Measurements from ENCODE around the gene CLDN6.

CLDN6 gene

DNA sequence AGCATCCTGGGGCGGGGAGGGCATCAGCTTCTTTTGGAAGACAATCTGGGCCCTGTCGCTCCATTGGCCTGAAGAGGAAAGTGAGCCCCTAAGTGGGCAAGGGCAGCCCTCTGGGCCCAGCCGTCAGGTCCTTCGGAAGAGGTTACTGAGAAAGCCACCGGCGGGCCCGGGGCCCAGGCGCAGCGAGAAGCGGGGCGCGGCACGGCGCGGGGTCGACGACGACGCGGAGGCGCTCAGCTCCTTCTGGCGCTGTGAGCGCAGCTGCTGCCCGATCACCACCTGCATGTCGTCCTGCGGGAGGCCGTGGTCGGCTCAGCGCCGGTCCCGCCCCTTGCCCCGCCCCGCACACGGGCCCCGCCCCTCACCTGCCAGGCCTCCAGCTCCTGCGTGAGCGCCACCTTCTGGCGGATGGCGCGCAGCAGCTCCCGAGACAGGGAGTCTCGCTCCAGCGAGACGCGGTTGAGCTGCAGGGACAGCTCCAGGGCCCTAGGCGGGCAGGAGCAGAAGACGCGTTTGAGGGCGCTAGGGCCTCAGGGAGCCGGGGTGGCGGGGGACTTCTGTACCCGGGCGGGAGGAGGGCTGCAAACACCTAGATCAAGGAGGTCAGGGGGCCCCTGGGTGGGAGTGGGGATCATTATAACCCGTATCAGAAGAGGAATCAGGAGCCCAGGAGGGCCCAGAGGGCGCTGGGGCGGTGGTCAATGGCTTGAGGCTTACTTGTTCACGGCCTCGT, 10.2 kb upstream of the CLDN6 start:
- no peak for DNase-seq (ENCODE audit: low spot score)

DNA sequence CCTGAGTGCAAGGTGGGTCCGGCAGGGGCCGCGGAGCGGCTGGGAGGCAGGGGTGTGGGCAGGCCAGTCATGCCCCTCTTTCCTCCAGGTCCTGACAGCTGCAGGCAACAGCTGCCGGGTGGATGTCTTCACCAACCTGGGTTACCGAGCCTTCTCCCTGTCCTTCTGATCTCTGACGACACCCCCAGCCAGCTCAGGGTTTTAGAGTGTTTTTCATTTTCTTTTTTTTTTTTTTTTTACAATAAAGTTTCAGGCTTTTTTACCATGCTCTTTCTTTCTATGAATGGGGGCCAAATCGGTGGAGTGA, 9.5 kb upstream of the CLDN6 start:
- no peak for DNase-seq (ENCODE audit: low spot score)

DNA sequence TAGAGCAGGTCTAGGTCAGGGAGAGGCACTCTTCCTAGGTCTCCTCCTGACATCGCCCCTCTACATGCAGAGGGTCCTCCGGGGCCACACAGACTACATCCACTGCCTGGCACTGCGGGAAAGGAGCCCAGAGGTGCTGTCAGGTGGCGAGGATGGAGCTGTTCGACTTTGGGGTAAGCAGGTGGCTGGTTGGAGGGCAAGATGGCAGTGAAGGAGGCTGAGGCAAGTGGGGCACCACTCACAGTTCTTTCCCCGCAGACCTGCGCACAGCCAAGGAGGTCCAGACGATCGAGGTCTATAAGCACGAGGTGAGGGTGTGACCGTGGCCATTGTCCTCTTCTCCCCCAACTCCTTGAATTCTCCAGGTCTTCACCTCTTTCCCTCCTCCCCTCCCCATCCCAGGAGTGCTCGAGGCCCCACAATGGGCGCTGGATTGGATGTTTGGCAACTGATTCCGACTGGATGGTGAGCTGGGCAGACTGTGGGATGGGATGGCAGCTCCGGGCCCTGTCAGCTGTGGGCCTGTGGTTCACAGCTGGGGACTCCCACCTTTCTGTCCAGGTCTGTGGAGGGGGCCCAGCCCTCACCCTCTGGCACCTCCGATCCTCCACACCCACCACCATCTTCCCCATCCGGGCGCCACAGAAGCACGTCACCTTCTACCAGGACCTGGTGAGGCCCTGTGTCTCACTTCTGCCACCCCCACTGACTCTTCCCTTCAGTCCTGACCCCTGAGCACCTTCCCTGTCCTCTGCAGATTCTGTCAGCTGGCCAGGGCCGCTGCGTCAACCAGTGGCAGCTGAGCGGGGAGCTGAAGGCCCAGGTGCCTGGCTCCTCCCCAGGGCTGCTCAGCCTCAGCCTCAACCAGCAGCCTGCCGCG, 8.9 kb upstream of the CLDN6 start:
- DNase-seq (ENCODE audit: low spot score), result no peak

DNA sequence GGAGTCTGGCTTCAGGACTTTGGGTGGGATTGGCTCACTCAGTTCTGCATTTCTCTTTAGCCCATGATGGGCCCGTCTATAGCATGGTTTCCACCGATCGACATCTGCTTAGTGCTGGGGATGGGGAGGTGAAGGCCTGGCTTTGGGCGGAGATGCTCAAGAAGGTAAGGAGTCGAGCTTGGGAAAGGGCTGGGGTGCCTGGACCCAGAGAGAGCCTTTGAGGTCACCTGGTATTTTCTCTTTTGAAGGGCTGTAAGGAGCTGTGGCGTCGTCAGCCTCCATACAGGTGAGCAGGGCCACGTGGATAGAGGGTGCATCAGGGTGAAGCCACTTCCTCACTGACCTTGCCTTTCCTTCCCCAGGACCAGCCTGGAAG, 8.0 kb upstream of the CLDN6 start:
- DNase-seq (ENCODE audit: low spot score), result no peak

DNA sequence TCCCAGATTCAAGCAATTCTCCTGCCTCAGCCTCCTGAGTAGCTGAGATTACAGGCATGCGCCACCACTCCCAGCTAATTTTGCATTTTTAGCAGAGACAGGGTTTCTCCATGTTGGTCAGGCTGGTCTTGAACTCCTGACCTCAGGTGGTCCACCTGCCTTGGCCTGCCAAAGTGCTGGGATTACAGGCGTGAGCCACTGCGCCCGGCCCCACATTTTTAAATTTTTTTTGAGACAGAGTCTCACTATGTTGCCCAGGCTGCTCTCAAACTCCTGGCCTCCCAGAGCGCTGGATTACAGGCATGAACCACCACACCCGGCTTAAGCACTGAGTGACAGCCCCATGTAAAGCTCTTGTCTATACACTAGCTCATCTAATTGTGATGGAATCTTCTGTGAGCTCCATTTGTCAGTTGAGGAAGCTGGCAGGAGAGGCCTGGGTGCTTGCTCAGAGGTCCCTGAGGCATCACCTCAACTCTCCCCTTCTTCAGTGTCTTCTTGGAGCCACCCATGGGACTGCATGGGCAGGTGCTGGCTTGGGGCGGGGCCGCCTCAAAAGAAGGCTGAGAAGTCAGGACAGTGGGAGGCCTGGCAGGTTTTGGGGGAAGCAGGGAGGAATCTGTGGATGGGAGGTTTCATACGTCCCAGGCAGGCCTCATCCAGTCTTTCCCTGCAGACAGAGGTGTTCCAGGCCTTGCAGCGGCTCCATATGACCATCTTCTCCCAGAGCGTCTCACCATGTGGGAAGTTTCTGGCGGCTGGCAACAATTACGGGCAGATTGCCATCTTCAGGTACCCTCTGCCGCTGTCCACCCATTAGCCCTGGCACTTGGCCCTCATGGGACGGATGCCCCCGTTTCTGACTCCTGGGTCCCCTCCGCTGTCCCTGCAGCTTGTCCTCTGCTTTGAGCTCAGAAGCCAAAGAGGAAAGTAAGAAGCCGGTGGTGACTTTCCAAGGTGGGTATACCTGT, 7.3 kb upstream of the CLDN6 start:
- DNase-seq (ENCODE audit: low spot score), result no peak

DNA sequence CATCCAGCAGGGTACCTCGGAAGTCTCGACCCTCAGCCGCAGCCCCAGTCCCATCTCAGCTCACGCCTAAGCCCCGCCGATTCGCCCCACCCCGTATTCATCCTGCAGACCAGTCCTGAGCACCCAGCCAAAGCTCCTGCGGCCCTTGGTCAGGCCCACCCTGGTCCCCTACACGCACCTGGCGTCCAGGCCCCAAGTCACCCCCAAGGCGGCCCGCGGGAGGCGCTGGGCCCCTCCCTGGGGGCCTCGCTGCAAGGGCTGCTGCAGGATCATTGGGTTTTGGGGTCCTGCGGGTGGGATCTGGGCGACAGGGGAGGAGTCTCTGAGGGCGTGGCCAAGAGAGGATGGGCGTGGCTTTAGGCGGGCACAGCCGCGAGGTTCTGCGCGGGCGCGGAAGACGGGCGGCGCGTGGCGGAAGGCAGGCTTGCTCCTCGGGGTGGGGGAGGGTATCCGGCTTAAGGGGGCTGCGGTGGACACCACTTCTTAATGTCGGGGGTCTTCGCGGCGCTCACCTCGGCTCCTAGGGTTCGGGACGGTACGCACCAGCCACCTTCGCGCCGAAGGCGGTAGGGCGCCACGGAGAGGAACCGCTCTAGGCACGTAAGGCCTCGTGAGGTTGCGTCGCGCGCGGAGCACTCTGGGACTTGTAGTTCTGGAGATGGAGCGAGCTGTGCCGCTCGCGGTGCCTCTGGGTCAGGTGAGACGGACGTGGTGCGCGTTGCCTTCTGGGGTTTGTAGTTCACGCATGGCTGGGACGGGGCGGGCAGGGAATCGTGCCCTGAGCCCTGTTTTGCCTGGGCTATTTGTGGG, 5.9 kb upstream of the CLDN6 start, which contains the start of the genes HCFC1R1 and THOC6:
HCFC1R1 (minus strand) TSS at position 274 of the 810 bp plus-strand sequence; CDS start at position 273, 1 bp downstream.
THOC6 (plus strand) TSS at position 367 of the 810 bp plus-strand sequence; CDS start at position 659, 292 bp downstream.
- peak; percentile 91 for DNase-seq (ENCODE audit: low spot score)

DNA sequence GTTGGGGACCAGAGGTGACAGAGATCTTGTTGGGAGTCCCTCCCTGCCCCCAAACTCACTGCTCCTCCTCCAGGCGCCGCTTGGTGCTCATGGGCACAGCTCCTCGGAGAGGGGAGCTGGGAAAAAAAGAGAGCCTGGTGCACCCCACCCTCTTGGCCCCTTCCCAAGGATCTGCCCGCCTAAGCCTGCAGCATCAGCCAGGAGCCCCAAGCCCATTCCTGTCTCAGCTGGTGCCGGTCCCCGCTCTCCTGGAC, 5.4 kb upstream of the CLDN6 start:
- peak; percentile 56 for DNase-seq (ENCODE audit: low spot score)

DNA sequence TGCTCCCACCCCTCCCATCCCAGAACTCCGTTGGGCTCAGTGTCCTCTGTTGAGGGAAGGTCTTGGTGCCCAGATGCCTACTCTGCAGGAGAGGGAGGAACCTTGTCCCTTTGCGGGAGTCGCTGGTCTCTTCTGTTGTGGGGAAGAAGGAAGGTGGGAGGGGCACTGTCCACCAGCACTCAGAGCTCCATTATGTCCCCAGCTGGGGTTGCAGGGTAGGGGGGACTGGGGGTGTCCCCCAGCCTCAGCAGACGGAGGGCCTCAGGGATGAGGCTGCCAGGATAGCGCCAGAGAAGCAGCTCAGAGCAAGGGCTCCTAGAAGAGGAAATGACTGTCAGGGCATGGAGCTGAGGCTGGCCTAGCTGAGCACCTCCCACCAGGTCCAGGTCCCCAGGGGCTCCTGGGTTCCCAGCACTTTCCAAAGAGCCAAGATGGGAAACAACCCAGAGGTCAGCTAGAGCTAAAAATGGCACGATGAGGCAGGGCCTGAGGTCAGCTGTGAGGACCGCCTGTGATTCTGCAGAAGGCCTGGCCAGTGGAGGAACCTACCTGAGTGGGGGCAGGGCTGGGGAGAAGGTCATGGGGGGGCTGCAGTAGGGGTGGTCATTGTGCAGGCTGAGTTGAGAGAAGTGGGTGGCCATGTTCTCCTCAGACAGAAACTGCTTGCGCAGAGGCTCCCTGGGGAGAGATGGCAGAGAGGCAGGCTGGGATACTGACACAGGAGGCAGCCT, 4.9 kb upstream of the CLDN6 start:
- peak; percentile 54 for DNase-seq (ENCODE audit: low spot score)

DNA sequence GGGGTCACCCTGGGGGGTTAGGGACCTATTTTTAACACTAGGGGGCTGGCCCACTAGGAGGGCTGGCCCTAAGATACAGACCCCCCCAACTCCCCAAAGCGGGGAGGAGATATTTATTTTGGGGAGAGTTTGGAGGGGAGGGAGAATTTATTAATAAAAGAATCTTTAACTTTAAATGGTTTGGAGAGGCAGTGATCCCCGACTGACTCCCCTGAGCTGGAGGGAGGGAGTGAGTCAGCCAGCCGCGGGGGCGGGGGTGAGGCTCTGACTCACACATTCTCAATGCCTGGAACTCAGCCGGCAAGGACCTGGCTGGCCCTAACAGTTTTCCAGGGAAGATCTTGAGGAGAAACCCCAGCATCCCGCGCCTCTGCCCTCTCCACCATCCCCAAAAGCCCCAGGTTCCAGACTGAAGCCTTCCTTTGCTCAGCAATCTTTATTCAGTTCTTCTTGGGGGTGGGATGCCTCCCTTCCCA, 4.3 kb upstream of the CLDN6 start:
- DNase-seq (ENCODE audit: low spot score), result peak; percentile 95

DNA sequence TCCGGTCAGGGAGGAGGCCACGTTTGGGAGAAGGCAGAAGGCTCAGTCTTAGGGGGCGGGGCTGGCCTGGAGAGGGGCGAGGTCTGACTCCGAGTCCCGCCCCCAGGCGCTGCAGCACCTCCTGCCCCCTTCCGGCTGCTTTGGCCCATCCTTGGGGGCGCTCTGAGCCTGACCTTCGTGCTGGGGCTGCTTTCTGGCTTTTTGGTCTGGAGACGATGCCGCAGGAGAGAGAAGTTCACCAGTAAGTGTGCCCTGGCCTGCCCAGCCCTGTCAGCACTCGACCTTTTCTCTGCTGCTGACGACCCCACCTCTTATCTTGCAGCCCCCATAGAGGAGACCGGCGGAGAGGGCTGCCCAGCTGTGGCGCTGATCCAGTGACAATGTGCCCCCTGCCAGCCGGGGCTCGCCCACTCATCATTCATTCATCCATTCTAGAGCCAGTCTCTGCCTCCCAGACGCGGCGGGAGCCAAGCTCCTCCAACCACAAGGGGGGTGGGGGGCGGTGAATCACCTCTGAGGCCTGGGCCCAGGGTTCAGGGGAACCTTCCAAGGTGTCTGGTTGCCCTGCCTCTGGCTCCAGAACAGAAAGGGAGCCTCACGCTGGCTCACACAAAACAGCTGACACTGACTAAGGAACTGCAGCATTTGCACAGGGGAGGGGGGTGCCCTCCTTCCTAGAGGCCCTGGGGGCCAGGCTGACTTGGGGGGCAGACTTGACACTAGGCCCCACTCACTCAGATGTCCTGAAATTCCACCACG, 3.6 kb upstream of the CLDN6 start:
- DNase-seq (ENCODE audit: low spot score), result peak; percentile 84

DNA sequence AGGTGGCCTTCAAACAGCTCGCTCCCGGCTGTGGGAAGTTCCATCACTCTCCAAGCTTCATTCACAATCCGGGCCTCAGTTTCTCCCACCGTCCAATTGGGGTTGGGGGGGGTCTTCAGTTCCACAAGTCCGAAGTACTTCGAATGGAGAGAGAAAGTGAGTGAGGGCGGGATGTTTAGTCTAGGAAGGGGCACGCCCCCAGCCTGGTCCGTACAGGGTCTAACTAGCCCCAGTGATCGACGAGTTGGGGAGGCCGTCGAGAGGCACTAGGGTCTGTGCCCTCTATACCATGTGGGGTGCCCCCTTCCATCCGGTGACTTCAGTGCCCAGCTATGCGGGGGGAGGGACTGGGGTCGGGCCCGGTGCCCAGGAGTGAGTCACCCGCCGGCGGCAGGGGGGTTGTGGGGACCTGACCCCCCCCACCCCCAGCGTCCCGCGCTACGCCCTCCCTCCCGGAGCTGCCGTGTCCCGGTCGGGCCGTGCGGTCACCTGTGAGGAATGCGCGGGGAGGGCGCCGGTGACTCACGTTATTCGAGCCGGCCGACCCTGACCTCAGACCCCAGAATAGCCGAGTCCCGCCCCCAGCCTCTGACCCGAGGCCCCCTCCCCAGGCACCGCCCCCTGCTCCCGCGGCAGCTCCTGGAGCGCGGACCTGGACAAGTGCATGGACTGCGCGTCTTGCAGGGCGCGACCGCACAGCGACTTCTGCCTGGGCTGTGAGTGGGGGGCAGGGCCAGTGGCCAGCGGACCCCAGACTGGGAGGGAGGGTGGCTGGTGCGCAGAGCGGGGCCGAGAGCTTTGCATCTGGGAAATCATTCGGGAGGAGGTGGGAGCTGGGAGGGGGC, 2.8 kb upstream of the CLDN6 start:
- peak; percentile 93 for DNase-seq (ENCODE audit: low spot score)

DNA sequence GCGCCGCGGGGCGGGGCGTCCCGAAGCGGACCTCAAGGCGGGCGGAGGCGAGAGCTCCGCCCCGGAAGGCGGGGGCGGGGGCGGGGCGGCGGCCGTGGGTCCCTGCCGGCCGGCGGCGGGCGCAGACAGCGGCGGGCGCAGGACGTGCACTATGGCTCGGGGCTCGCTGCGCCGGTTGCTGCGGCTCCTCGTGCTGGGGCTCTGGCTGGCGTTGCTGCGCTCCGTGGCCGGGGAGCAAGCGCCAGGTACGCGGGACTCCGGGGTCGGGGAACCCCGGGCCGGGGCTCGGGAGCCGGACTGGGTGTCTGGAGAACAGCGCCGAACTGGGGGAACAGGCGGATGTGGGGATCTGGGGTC, 2.2 kb upstream of the CLDN6 start, which contains the start of gene TNFRSF12A:
TNFRSF12A (plus strand) TSS at position 122 of the 357 bp plus-strand sequence; CDS start at position 152, 30 bp downstream.
- DNase-seq (ENCODE audit: low spot score), result peak; percentile 89

DNA sequence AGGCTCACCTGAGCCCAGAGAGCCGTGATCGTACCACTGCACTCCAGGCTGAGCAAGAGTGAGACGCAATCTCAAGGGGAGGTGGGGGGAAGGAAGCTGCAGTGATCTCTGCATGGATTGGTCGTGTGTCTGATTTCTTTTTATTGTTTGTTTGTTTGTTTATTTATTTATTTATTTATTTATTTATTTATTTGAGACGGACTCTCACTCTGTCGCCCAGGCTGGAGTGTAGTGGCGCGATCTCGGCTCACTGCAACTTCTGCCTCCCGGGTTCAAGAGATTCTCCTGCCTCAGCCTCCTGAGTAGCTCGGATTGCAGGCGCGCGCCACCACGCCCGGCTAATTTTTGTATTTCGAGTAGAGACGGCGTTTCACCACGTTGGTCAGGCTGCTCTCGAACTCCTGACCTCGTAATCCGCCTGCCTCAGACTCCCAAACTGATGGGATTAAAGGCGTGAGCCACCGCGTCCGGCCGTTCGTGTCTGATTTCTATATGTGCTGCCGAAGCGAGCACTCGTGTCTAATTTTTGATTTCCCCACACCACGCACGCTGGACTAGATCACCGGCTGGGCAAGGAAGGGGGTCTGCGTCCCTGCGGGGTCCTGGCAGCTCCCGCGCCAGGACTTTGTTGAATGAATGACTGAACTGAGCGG, 1.7 kb upstream of the CLDN6 start:
- no peak for DNase-seq (ENCODE audit: low spot score)

DNA sequence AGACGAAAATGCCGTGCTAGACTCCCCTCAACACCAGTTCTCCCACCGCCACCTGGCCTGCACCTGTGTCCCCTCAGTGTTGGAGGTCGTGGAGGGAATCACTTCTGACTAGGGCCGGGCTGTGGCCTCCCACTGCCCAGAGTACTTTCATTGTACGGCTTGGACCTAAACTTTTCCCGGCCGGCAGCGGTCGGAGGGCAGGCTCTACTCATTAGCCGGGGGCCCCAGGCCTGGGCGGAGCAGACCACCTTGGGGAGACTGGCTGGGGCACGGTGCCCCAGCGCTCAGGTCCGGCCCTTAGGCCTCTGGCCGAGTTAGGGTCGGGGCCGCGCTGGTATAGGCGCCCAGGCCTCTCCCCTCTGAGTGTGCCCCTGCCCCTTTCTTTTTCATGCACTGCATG, 639 bp downstream of the CLDN6 start:
- DNase-seq (ENCODE audit: low spot score), result no peak

DNA sequence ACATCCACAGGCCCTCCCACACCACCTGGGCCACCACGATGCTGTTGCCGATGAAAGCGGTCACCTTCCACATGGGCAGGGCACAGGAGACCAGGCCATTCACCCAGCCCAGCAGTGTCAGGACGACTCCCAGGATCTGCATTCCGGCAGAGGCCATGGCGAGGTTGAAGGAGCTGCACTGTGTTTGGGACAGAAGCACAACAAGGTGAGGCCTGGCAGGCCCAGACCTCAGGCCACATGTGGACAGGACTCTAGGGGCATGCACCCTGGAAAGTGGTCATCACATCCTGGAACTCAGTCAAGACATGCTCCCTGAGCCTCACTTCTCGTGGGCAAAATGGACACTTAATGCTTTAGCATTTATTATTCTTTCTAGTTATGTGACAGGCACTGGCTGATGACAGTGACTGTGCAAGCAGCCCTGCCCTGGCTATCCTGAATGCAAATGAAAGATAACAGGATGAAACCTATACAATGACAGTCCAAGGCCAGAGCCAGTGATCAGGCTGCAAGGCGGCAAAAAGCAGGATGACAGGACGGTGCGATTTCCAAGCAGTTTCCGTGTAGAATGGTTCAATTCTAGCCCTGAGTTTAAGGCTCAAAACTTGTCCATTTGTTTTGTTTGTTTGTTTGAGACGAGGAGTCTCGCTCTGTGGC, 2.0 kb downstream of the CLDN6 start:
- no peak for DNase-seq (ENCODE audit: low spot score)

DNA sequence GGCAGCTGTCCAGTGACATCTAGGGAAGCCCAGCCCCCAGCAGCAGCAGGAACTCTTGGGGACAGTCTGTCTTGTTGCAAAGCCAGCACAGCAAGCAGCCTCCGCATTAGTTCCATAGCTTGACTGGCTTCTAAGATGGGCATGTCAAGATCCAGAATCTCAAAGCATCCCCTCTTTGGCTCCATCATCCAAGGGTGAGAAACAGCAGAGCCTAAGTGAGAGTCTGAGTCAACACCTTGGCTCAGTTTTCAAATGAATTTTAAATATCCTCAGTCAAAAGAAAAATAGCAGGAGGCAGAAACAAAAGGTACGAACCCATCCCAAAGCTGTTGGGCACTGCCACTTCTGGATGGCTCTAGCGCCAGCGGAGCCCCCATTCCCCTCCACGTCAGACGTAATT, 3.0 kb downstream of the CLDN6 start:
- no peak for DNase-seq (ENCODE audit: low spot score)

DNA sequence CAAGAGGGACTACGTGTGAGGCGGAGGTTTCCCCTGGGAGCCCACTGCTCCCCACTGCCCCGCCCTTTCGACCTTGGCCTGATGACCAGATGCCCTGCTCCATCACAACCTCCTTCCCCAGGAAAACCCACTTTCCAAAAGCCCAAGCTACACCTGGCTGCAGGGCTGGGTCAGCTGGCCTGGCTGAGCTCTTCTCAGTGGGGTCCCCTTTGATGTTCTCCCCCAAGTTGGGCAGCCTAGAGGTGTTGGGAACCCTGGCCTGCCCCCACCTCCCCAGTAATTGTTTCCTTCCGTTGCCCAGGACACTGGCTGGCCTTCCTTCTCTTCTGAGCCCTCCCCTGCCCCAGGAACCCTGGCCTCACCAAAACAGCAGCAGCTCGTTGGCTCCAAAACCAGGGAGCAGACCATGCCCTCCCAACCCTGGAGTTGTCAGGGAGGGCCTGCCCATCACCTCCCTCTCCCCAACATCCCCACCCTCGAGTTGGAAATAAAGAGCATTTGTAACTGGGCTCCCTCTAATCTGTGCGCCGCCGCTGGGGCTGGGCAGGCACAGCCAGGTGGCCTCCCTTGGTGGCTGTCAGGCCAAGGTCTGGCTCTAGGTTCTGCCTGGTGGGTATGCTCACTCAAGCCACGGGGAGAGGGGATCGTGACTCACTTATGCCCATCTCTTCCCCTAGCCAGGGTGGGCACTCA, 3.8 kb downstream of the CLDN6 start:
- no peak for DNase-seq (ENCODE audit: low spot score)
